ENCODE results near the gene TADA3. TPM values are rescaled to one million over a fixed set of nuclear protein-coding genes. Genes with fewer than 3 reads are reported as not detected.

Gene TADA3
- total RNA-seq, 1 experiment from 2014 or later, result 111 TPM

- peaks cover 10% of the 10 kb centered on the region for H3K4me1 ChIP-seq (replicated peaks)
- H3K4me3 ChIP-seq, result peak overlapping the region; percentile 39
- H3K27ac ChIP-seq, result no peak overlapping the region
- H3K9me3 ChIP-seq (replicated peaks), result no peaks in the 10 kb centered on the region
- H3K27me3 ChIP-seq (replicated peaks), result no peaks in the 10 kb centered on the region
- DNase-seq (ENCODE audit: low read depth in 1 of 2, low spot score in 2 of 2), result no peak
- no peaks in the 10 kb centered on the region for H3K36me3 ChIP-seq
These were observed 21.9 kb downstream of the TADA3 start for GRCh38 chr3:9770276-9770812.

- Histone ChIP-seq H3K27me3 (replicated peaks) (no peaks in the 10 kb centered on the region), H3K4me3 (peak within 1 kb of the TSS; percentile 39), H3K27ac (no peak within 1 kb of the TSS), H3K36me3 (no peaks in the 10 kb centered on the region), H3K9me3 (replicated peaks) (no peaks in the 10 kb centered on the region), H3K4me1 (replicated peaks) (peaks cover 10% of the 10 kb centered on the region)
- peak; percentile 44 to 63 for DNase-seq (ENCODE audit: low read depth in 1 of 2, low spot score in 2 of 2)
These were observed 22.6 kb downstream of the TADA3 start, which contains the start of gene CAMK1 for GRCh38 chr3:9769426-9770275. Gene CAMK1, minus strand, starts transcription at chr3:9769947. Its CDS starts 2,198 bp downstream, at chr3:9767749.

GRCh38 chr3:9769012-9769411, 23.3 kb downstream of the TADA3 start:
- Histone ChIP-seq H3K9me3 (replicated peaks) (no peaks in the 10 kb centered on the region), H3K27ac (no peak overlapping the region), H3K4me3 (no peak overlapping the region), H3K27me3 (replicated peaks) (no peaks in the 10 kb centered on the region), H3K36me3 (no peaks in the 10 kb centered on the region), H3K4me1 (replicated peaks) (peaks cover 10% of the 10 kb centered on the region)
- DNase-seq (ENCODE audit: low read depth in 1 of 2, low spot score in 2 of 2), result no peak

GRCh38 chr3:9768141-9768775, 24.0 kb downstream of the TADA3 start:
- Histone ChIP-seq H3K27ac (no peak overlapping the region), H3K27me3 (replicated peaks) (no peaks in the 10 kb centered on the region), H3K4me1 (replicated peaks) (peaks cover 10% of the 10 kb centered on the region), H3K4me3 (no peak overlapping the region), H3K9me3 (replicated peaks) (no peaks in the 10 kb centered on the region), H3K36me3 (no peaks in the 10 kb centered on the region)
- no peak for DNase-seq (ENCODE audit: low read depth in 1 of 2, low spot score in 2 of 2)

- Histone ChIP-seq H3K36me3 (no peaks in the 10 kb centered on the region), H3K4me1 (replicated peaks) (peaks cover 10% of the 10 kb centered on the region), H3K4me3 (no peak overlapping the region), H3K27me3 (replicated peaks) (no peaks in the 10 kb centered on the region), H3K9me3 (replicated peaks) (no peaks in the 10 kb centered on the region), H3K27ac (no peak overlapping the region)
- no peak for DNase-seq (ENCODE audit: low read depth in 1 of 2, low spot score in 2 of 2)
These were observed 24.9 kb downstream of the TADA3 start for GRCh38 chr3:9767418-9767817.

- H3K36me3 ChIP-seq, result no peaks in the 10 kb centered on the region
- no peaks in the 10 kb centered on the region for H3K9me3 ChIP-seq (replicated peaks)
- no peak overlapping the region for H3K4me3 ChIP-seq
- peaks cover 10% of the 10 kb centered on the region for H3K4me1 ChIP-seq (replicated peaks)
- no peak overlapping the region for H3K27ac ChIP-seq
- no peaks in the 10 kb centered on the region for H3K27me3 ChIP-seq (replicated peaks)
- DNase-seq (ENCODE audit: low read depth in 1 of 2, low spot score in 2 of 2), result no peak
These were observed 26.4 kb downstream of the TADA3 start for GRCh38 chr3:9765865-9766264.

GRCh38 chr3:9762871-9763270, 29.4 kb downstream of the TADA3 start:
- Histone ChIP-seq H3K9me3 (replicated peaks) (no peaks in the 10 kb centered on the region), H3K27ac (no peak overlapping the region), H3K4me1 (replicated peaks) (no peaks in the 10 kb centered on the region), H3K4me3 (no peak overlapping the region), H3K27me3 (replicated peaks) (no peaks in the 10 kb centered on the region), H3K36me3 (peaks cover 7% of the 10 kb centered on the region)
- no peak for DNase-seq (ENCODE audit: low read depth in 1 of 2, low spot score in 2 of 2)

GRCh38 chr3:9761919-9762318, 30.4 kb downstream of the TADA3 start:
- H3K27ac ChIP-seq, result no peak overlapping the region
- no peaks in the 10 kb centered on the region for H3K27me3 ChIP-seq (replicated peaks)
- no peaks in the 10 kb centered on the region for H3K4me1 ChIP-seq (replicated peaks)
- no peak overlapping the region for H3K4me3 ChIP-seq
- no peaks in the 10 kb centered on the region for H3K9me3 ChIP-seq (replicated peaks)
- no peak for DNase-seq (ENCODE audit: low read depth in 1 of 2, low spot score in 2 of 2)
- H3K36me3 ChIP-seq, result peaks cover 14% of the 10 kb centered on the region

- no peaks in the 10 kb centered on the region for H3K4me1 ChIP-seq (replicated peaks)
- H3K36me3 ChIP-seq, result peaks cover 23% of the 10 kb centered on the region
- DNase-seq (ENCODE audit: low read depth in 1 of 2, low spot score in 2 of 2), result no peak
- H3K4me3 ChIP-seq, result no peak overlapping the region
- H3K27ac ChIP-seq, result no peak overlapping the region
- no peaks in the 10 kb centered on the region for H3K27me3 ChIP-seq (replicated peaks)
- H3K9me3 ChIP-seq (replicated peaks), result no peaks in the 10 kb centered on the region
These were observed 31.3 kb downstream of the TADA3 start for GRCh38 chr3:9760779-9761505.

GRCh38 chr3:9757427-9757826, 34.8 kb downstream of the TADA3 start:
- Histone ChIP-seq H3K9me3 (replicated peaks) (no peaks in the 10 kb centered on the region), H3K27me3 (replicated peaks) (no peaks in the 10 kb centered on the region), H3K36me3 (peaks cover 32% of the 10 kb centered on the region), H3K4me3 (no peak overlapping the region), H3K4me1 (replicated peaks) (no peaks in the 10 kb centered on the region), H3K27ac (no peak overlapping the region)
- no peak for DNase-seq (ENCODE audit: low read depth in 1 of 2, low spot score in 2 of 2)

- Histone ChIP-seq H3K27me3 (replicated peaks) (no peaks in the 10 kb centered on the region), H3K4me1 (replicated peaks) (peaks cover 8% of the 10 kb centered on the region), H3K4me3 (no peak overlapping the region), H3K27ac (no peak overlapping the region), H3K9me3 (replicated peaks) (no peaks in the 10 kb centered on the region), H3K36me3 (peaks cover 45% of the 10 kb centered on the region)
- no peak for DNase-seq (ENCODE audit: low read depth in 1 of 2, low spot score in 2 of 2)
These were observed 37.6 kb downstream of the TADA3 start for GRCh38 chr3:9754678-9755077.

- H3K27ac ChIP-seq, result no peak overlapping the region; the same call in 1 of the 2 replicates
- H3K27me3 ChIP-seq (replicated peaks), result no peaks in the 10 kb centered on the region
- peak in 1 of 2 experiments; percentile 10 for DNase-seq (ENCODE audit: low read depth in 1 of 2, low spot score in 2 of 2)
- H3K4me1 ChIP-seq (replicated peaks), result peaks cover 17% of the 10 kb centered on the region
- H3K9me3 ChIP-seq (replicated peaks), result no peaks in the 10 kb centered on the region
- H3K4me3 ChIP-seq, result peak overlapping the region; percentile 46
- H3K36me3 ChIP-seq, result peaks cover 55% of the 10 kb centered on the region
These were observed 41.5 kb downstream of the TADA3 start for GRCh38 chr3:9750556-9751411.

Data from SJSA1 (cell line).